ENCODE results near the gene INF2.
"Not testable (repeated sequence)": the region's sequence is repeated elsewhere in the genome, so short reads cannot be mapped to it uniquely, and the experiment has no call there.

The INF2 gene

GRCh38 chr14:104650981-104651875 lies 38.2 kb upstream of the INF2 start:
- no peaks in the 10 kb centered on the region for H3K9me3 ChIP-seq (ENCODE audit: control insufficient read depth, low read length)
- peaks cover 15% of the 10 kb centered on the region for H3K4me1 ChIP-seq (ENCODE audit: control insufficient read depth, insufficient read depth, low read length)
- H3K36me3 ChIP-seq (ENCODE audit: control insufficient read depth, insufficient read depth, low read length), result no peaks in the 10 kb centered on the region
- H3K27me3 ChIP-seq (ENCODE audit: control insufficient read depth, insufficient read depth, low read length), result peaks cover 3% of the 10 kb centered on the region
- no peak overlapping the region for H3K9ac ChIP-seq (ENCODE audit: low read length)
- H3K4me3 ChIP-seq (ENCODE audit: low read length), result no peak overlapping the region

- no peak overlapping the region for H3K9ac ChIP-seq (ENCODE audit: low read length)
- H3K36me3 ChIP-seq (ENCODE audit: control insufficient read depth, insufficient read depth, low read length), result no peaks in the 10 kb centered on the region
- no peaks in the 10 kb centered on the region for H3K9me3 ChIP-seq (ENCODE audit: control insufficient read depth, low read length)
- peaks cover 3% of the 10 kb centered on the region for H3K27me3 ChIP-seq (ENCODE audit: control insufficient read depth, insufficient read depth, low read length)
- peaks cover 15% of the 10 kb centered on the region for H3K4me1 ChIP-seq (ENCODE audit: control insufficient read depth, insufficient read depth, low read length)
- H3K4me3 ChIP-seq (ENCODE audit: low read length), result no peak overlapping the region
These were observed 37.5 kb upstream of the INF2 start for GRCh38 chr14:104651876-104652260.

GRCh38 chr14:104652386-104652785 lies 37.0 kb upstream of the INF2 start:
- no peaks in the 10 kb centered on the region for H3K9me3 ChIP-seq (ENCODE audit: control insufficient read depth, low read length)
- no peaks in the 10 kb centered on the region for H3K36me3 ChIP-seq (ENCODE audit: control insufficient read depth, insufficient read depth, low read length)
- no peak overlapping the region for H3K4me3 ChIP-seq (ENCODE audit: low read length)
- peaks cover 15% of the 10 kb centered on the region for H3K4me1 ChIP-seq (ENCODE audit: control insufficient read depth, insufficient read depth, low read length)
- H3K27me3 ChIP-seq (ENCODE audit: control insufficient read depth, insufficient read depth, low read length), result peaks cover 3% of the 10 kb centered on the region
- H3K9ac ChIP-seq (ENCODE audit: low read length), result no peak overlapping the region

- H3K27me3 ChIP-seq (ENCODE audit: control insufficient read depth, insufficient read depth, low read length); H3K9ac ChIP-seq (ENCODE audit: low read length); H3K36me3 ChIP-seq (ENCODE audit: control insufficient read depth, insufficient read depth, low read length); H3K9me3 ChIP-seq (ENCODE audit: control insufficient read depth, low read length); H3K4me3 ChIP-seq (ENCODE audit: low read length): not testable (repeated sequence)
- H3K4me1 ChIP-seq (ENCODE audit: control insufficient read depth, insufficient read depth, low read length), result peaks cover 15% of the 10 kb centered on the region
These were observed 36.1 kb upstream of the INF2 start for GRCh38 chr14:104653130-104653920.

GRCh38 chr14:104654119-104654518 lies 35.3 kb upstream of the INF2 start:
- H3K36me3 ChIP-seq (ENCODE audit: control insufficient read depth, insufficient read depth, low read length), result no peaks in the 10 kb centered on the region
- H3K4me1 ChIP-seq (ENCODE audit: control insufficient read depth, insufficient read depth, low read length), result peaks cover 15% of the 10 kb centered on the region
- no peak overlapping the region for H3K9ac ChIP-seq (ENCODE audit: low read length)
- peaks cover 3% of the 10 kb centered on the region for H3K27me3 ChIP-seq (ENCODE audit: control insufficient read depth, insufficient read depth, low read length)
- no peak overlapping the region for H3K4me3 ChIP-seq (ENCODE audit: low read length)
- H3K9me3 ChIP-seq (ENCODE audit: control insufficient read depth, low read length), result no peaks in the 10 kb centered on the region

- Histone ChIP-seq H3K4me3 (ENCODE audit: low read length) (no peak overlapping the region), H3K4me1 (ENCODE audit: control insufficient read depth, insufficient read depth, low read length) (peaks cover 14% of the 10 kb centered on the region), H3K27me3 (ENCODE audit: control insufficient read depth, insufficient read depth, low read length) (peaks cover 5% of the 10 kb centered on the region), H3K36me3 (ENCODE audit: control insufficient read depth, insufficient read depth, low read length) (no peaks in the 10 kb centered on the region), H3K9ac (ENCODE audit: low read length) (no peak overlapping the region), H3K9me3 (ENCODE audit: control insufficient read depth, low read length) (no peaks in the 10 kb centered on the region)
These were observed 34.1 kb upstream of the INF2 start for GRCh38 chr14:104655128-104655848.

GRCh38 chr14:104656014-104656714 lies 33.3 kb upstream of the INF2 start:
- Histone ChIP-seq H3K4me3 (ENCODE audit: low read length) (no peak overlapping the region), H3K9ac (ENCODE audit: low read length) (no peak overlapping the region), H3K4me1 (ENCODE audit: control insufficient read depth, insufficient read depth, low read length) (peaks cover 6% of the 10 kb centered on the region), H3K36me3 (ENCODE audit: control insufficient read depth, insufficient read depth, low read length) (no peaks in the 10 kb centered on the region), H3K27me3 (ENCODE audit: control insufficient read depth, insufficient read depth, low read length) (peaks cover 10% of the 10 kb centered on the region), H3K9me3 (ENCODE audit: control insufficient read depth, low read length) (no peaks in the 10 kb centered on the region)

GRCh38 chr14:104657101-104657524 lies 32.3 kb upstream of the INF2 start:
- Histone ChIP-seq H3K4me3 (ENCODE audit: low read length) (no peak overlapping the region), H3K27me3 (ENCODE audit: control insufficient read depth, insufficient read depth, low read length) (peaks cover 10% of the 10 kb centered on the region), H3K9ac (ENCODE audit: low read length) (no peak overlapping the region), H3K36me3 (ENCODE audit: control insufficient read depth, insufficient read depth, low read length) (no peaks in the 10 kb centered on the region), H3K4me1 (ENCODE audit: control insufficient read depth, insufficient read depth, low read length) (peaks cover 6% of the 10 kb centered on the region), H3K9me3 (ENCODE audit: control insufficient read depth, low read length) (no peaks in the 10 kb centered on the region)

GRCh38 chr14:104657563-104658324 lies 31.7 kb upstream of the INF2 start:
- Histone ChIP-seq H3K36me3 (ENCODE audit: control insufficient read depth, insufficient read depth, low read length) (no peaks in the 10 kb centered on the region), H3K27me3 (ENCODE audit: control insufficient read depth, insufficient read depth, low read length) (peaks cover 10% of the 10 kb centered on the region), H3K9ac (ENCODE audit: low read length) (no peak overlapping the region), H3K9me3 (ENCODE audit: control insufficient read depth, low read length) (no peaks in the 10 kb centered on the region), H3K4me1 (ENCODE audit: control insufficient read depth, insufficient read depth, low read length) (peaks cover 6% of the 10 kb centered on the region), H3K4me3 (ENCODE audit: low read length) (no peak overlapping the region)

GRCh38 chr14:104658325-104658712 lies 31.1 kb upstream of the INF2 start:
- Histone ChIP-seq H3K4me3 (ENCODE audit: low read length) (no peak overlapping the region), H3K36me3 (ENCODE audit: control insufficient read depth, insufficient read depth, low read length) (no peaks in the 10 kb centered on the region), H3K27me3 (ENCODE audit: control insufficient read depth, insufficient read depth, low read length) (peaks cover 10% of the 10 kb centered on the region), H3K9ac (ENCODE audit: low read length) (no peak overlapping the region), H3K4me1 (ENCODE audit: control insufficient read depth, insufficient read depth, low read length) (peaks cover 6% of the 10 kb centered on the region), H3K9me3 (ENCODE audit: control insufficient read depth, low read length) (no peaks in the 10 kb centered on the region)

- no peak overlapping the region for H3K4me3 ChIP-seq (ENCODE audit: low read length)
- H3K9me3 ChIP-seq (ENCODE audit: control insufficient read depth, low read length), result no peaks in the 10 kb centered on the region
- peaks cover 10% of the 10 kb centered on the region for H3K27me3 ChIP-seq (ENCODE audit: control insufficient read depth, insufficient read depth, low read length)
- peaks cover 6% of the 10 kb centered on the region for H3K4me1 ChIP-seq (ENCODE audit: control insufficient read depth, insufficient read depth, low read length)
- no peaks in the 10 kb centered on the region for H3K36me3 ChIP-seq (ENCODE audit: control insufficient read depth, insufficient read depth, low read length)
- no peak overlapping the region for H3K9ac ChIP-seq (ENCODE audit: low read length)
These were observed 30.3 kb upstream of the INF2 start for GRCh38 chr14:104659146-104659545.
